GM12892 (cell line): ENCODE data around the gene ANKRD33.

Experiments
- POLR2A ChIP-seq: IDR thresholded peaks from 2 replicates; pipeline ENCODE4 v1.6.1; 2011; ENCODE audit warnings: low read depth, low read length, control low read depth
- TAF1 ChIP-seq: IDR thresholded peaks from 2 replicates; pipeline ENCODE4 v1.6.1; 2011; ENCODE audit warnings: low read depth, mild to moderate bottlenecking, control low read depth, low read length, borderline replicate concordance

DNA sequence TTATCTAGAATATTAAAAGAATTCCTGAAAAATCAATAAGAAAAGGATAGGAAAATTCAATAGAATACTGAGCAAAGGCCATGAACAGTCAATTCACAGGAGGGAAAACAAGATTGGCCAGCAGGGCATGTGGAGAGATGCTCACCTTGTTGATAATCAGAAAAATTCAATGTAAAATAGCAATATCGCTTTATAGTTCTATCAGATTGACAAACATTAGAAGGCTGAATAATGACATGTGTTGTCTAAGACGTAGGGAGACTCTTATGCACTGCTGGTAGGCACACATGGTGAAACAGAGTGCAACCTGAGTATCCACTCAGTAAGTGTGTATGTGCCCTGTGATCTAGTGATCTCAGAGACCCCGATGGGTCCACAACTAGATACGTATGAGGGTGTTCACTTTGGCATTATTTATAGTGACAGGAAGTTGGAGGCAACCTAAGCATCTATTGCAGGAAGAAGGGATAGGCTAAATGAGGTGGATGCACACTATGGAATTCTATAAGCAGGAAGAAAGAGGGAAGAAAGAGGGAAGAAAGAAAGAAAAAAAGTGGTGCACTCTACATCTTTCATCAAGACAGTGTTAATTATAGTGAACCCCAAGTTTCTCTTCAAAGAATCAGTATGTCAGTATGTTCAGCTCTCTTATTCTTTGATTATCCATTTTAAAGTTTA lies 3.8 kb upstream of the ANKRD33 start:
- TF ChIP-seq POLR2A (no peak), TAF1 (no peak)
